ENCODE data around the gene LRRC37A2.
"Not testable (repeated sequence)": the region's sequence is repeated elsewhere in the genome, so short reads cannot be mapped to it uniquely, and the experiment has no call there.

GRCh38 chr17:46585444-46585843, 73.2 kb downstream of the LRRC37A2 start:
- TF ChIP-seq CTCF, POLR2A (IDR thresholded peaks at IDR 0.05): not testable (repeated sequence)
